Inflammatory macrophage (primary cell): ENCODE data around the gene CPAMD8.
A peak's percentile ranks its signal among the peaks of the same experiment; 100 is the strongest.

ENCODE experiments used
- DNase-seq, 2 donors: peaks; one replicate each; pipeline ENCODE4 v3.0.0-alpha.2; 2020 to 2022
- total RNA-seq, 18 experiments: gene quantifications; one replicate each; lab custom pipeline; 2026; ENCODE audit warnings: mixed read lengths in 6 of 18, inconsistent platforms in 2 of 18; lab: John Stamatoyannopoulos, UW

The CPAMD8 gene
- 0.50 to 3.1 (median 1.3) reads per million in 18 experiments for total RNA-seq

DNA sequence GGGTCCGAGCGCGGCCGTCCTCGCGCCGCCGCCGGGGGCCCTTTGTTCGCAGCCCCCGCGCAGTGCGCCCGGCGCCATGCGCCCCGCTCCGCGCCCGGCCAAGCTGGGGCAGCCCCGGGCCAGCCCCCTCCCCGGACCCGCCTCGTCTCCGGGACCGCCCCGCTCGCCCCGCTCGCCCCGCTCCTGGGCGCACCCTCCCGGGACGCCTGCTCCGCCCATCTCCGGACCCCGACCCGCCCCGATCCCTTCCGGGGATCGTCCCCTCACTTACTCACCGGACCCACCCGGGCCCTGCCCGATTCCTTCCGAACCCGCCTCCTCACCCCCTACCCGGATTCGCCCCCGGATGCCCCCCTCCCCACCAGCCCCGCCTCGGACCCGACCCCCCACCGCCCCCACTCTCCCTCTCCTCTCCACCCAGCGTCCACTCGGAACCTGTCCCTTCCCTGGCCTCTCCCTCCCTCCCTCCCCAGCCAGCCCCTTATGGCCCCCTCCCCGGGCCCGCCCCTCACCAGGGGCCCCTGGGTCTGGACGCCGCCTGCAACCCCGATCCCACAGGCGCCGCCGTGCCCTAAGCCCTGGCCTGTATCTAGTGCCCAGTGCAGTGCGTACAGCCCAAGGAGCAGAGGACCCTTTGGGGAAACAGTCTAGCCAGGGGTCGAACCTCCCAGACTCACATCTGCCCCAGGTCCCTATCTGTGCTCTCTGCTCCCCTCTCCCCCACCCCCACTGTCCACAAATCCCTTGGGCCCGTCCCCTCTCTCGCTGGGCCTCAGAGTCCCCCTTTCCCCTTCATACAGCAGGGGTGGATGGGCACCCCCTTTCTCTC, at the start of gene CPAMD8:
Gene CPAMD8, minus strand, starts transcription at position 105 of the 829 bp plus-strand sequence. CDS start 168 bp downstream, outside the sequence.
- no peak for DNase-seq

GRCh38 chr19:17075864-17076542, 49.4 kb upstream of the CPAMD8 start:
- peak; percentile 62 to 81 for DNase-seq

- DNase-seq = peak; percentile 100
These were observed 48.6 kb upstream of the CPAMD8 start, which contains the start of the genes HAUS8 and MYO9B for GRCh38 chr19:17075035-17075863. Gene HAUS8 (minus strand): TSS chr19:17075452. CDS start chr19:17075422, 30 bp downstream. Gene MYO9B (plus strand): TSS chr19:17075777. CDS start chr19:17101718, 25,941 bp downstream.

DNA sequence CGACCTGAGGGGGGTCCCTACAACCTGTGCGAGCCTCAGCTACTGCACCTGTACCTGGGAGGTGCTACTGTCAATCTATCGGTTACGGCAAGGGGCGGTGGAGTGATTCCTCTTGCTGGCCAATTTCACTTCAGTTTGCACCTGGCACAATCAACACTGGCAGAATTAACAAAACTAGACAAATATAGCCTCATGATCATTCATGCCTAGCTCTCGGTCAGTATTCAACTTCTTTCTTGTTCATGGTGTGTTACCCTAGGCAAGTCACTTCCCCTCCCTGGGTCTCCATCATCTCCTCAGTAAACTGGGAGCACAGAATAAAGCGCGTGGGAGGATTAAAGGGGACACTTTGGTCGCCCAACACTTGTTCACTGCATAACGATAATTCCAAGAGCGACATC, 48.0 kb upstream of the CPAMD8 start:
- no peak for DNase-seq

- no peak for DNase-seq
These were observed 47.4 kb upstream of the CPAMD8 start for GRCh38 chr19:17073869-17074633.

DNA sequence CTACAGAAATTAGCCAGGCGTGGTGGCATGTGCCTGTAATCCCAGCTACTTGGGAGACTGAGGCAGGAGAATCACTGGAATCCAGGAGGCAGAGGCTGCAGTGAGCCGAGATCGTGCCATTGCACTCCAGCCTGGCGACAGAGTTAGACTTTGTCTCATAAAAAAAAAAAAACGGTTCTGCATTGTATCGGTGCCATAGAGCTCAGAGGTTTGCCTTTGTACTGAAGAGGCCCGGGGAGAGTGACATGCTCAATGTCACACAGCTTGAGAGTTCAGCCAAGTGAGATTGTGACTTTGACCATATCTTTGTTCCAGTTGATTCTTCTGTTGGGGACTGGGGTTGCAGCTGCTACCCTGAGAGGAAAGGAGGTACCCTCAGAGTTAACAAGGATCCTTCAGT, 44.3 kb upstream of the CPAMD8 start:
- no peak for DNase-seq

DNA sequence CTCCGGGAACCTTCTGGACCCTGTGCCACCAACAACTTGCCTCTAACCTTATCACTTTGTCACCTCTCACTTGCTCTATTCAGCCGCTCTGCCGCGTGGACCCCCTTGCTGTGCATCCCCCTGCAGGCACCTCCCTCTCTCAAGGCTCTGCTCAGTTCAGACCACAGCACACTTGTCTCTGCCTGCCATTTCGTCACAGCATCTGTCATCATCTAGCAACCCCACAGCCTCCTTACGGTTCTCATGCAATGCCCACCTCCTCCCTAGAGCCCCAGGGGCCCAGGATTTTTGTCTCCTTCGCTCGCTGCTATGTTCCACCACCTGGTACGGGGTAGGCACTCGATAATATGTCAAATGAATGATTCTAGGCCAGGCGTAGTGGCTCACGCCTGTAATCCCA, 43.8 kb upstream of the CPAMD8 start:
- no peak for DNase-seq

DNA sequence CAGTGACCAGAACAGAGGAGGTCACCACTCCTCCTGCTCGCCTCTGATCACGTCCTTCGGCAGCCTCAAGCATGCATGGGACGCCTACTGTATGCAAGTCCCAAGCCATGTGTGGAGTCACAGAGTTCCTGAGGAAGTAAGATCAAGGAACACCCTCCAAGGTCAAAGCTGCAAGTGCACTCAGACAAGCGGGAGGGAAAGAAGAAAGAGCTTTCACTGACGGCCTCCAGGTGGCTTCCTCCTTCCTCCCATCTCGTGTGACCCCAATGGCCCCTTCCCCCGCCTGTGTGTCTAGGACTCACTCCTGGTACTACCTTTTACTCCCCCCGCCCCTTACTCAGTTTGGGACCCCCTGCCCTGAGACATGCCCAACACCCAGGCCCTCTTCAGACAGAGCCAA, 42.6 kb upstream of the CPAMD8 start:
- peak in 1 of 2 donors; percentile 56 for DNase-seq

- DNase-seq = no peak
These were observed 36.8 kb upstream of the CPAMD8 start for GRCh38 chr19:17063428-17063827.

GRCh38 chr19:17061691-17062090, 35.1 kb upstream of the CPAMD8 start:
- no peak for DNase-seq

DNA sequence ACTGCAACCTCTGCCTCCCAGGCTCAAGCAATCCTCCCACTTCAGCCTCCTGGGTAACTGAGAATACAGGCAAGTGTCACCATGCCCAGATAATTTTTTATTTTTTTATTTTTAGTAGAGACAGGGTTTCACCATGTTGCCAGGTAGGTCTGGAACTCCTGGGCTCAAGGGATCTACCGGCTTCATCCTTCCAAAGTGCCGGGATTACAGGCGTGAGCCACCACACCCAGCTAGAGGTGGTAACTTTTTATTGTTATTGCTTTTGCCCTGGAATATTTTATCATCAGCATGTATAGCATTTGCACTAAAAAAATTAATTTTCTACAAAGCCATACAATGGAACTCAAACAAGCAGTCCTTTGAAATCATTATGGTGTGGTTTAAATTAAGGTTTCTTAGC, 34.6 kb upstream of the CPAMD8 start:
- DNase-seq = no peak

DNA sequence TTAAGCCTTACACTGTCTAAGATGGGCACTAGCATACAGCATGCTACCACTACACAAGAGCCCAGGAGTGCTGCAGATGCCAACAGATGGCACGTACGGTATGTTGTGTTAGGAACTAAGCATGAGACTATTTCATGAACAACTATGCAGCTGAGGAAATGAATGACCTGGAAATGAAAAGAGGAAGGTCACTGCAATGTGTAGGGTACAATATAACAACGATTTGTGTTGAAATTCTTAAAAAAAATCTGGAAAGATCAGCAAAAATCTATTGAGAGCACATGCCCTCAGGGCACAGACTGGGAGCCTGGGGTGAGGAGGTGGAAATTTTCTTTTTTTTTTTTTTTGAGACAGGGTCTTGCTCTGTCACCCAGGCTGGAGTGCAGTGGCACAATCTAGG, 34.2 kb upstream of the CPAMD8 start:
- DNase-seq = peak; percentile 71 to 87

- no peak for DNase-seq
These were observed 31.6 kb upstream of the CPAMD8 start for GRCh38 chr19:17058236-17058635.

GRCh38 chr19:17055636-17056035, 29.0 kb upstream of the CPAMD8 start:
- DNase-seq = peak in 1 of 2 donors; percentile 28

- no peak for DNase-seq
These were observed 28.1 kb upstream of the CPAMD8 start for GRCh38 chr19:17054746-17055145.

- peak; percentile 52 to 54 for DNase-seq
These were observed 25.8 kb upstream of the CPAMD8 start for GRCh38 chr19:17052439-17052838.

GRCh38 chr19:17049711-17050280, 23.2 kb upstream of the CPAMD8 start:
- DNase-seq = no peak

- no peak for DNase-seq
These were observed 22.4 kb upstream of the CPAMD8 start for GRCh38 chr19:17048885-17049453.

DNA sequence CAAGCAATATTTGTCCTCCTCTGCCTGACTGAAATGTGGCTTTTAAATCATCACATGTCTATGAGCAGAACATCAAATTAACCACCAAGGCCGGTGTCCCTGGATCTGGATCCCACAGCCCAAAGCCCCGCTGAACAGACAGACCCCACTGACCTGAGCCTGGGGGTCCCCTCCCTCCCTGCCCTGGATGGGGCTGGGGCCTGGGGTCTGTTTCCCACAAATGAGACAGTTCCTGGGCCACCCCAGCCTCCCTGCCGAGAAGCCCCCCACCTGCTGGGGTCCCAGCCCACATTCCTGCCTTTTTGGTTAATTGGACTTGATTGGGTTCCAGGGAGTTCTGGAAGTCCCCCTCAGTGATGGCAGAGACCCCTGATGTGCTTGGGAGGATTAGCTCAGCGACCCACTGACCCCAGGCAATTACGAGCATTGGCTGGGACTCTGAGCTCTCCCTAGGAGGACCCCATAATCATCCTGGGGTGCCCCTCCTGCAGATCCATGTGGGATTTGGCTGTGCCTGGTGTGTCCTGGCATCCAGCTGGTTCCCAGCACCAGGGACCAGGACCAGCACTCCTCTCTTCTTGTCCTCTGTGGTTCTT, 19.4 kb upstream of the CPAMD8 start:
- DNase-seq = no peak

DNA sequence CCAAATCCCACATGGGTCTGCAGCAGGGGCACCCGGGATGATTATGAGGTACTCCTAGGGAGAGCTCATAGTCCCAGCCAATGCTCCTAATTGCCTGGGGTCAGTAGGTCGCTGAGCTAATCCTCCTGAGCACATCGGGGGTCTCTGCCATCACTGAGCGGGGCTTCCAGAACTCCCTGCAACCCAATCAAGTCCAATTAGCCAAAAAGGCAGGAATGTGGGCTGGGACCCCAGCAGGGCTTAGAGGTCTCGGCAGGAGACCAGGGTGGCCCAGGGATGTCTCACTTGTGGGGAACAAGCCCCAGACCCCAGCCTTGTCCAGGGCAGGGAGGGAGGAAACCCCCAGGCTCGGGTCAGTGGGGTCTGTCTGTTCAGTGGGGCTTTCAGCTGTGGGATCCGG, 17.1 kb upstream of the CPAMD8 start:
- DNase-seq = no peak

GRCh38 chr19:17041976-17042375, 15.4 kb upstream of the CPAMD8 start:
- no peak for DNase-seq
